Small intestine (tissue), 7 donors: Measurements from ENCODE around the gene ANKFN1. TPM values are rescaled to one million over a fixed set of nuclear protein-coding genes. Genes with fewer than 3 reads are reported as not detected.

ENCODE experiments used
- DNase-seq, 2 donors: peaks; one replicate each; pipeline versions ENCODE4 v3.0.0 to v3.0.0-alpha.2; 2013
- FAIRE-seq: peaks from 2 replicates; lab custom pipeline; 2012; peaks lifted over from hg19 to GRCh38; lab: Jason Lieb, UNC
- H3K27ac ChIP-seq, 3 donors: one replicate each; pipeline ENCODE4 v1.5.1; 2013; ENCODE audit warnings: low read length in 2 of 3, mild to moderate bottlenecking in 2 of 3, control low read depth in 1 of 3, inconsistent platforms in 1 of 3, low read depth in 1 of 3, moderate library complexity in 1 of 3
- H3K27me3 ChIP-seq, 3 donors: one replicate each; pipeline ENCODE4 v1.6.1; 2013; ENCODE audit warnings: low read length in 3 of 3, inconsistent platforms in 1 of 3; ENCODE audit not compliant: control insufficient read depth in 3 of 3, insufficient read depth in 3 of 3
- H3K36me3 ChIP-seq, 3 donors: one replicate each; pipeline ENCODE4 v1.6.1; 2013; ENCODE audit warnings: low read length in 3 of 3, inconsistent platforms in 1 of 3, low read depth in 1 of 3, mild to moderate bottlenecking in 1 of 3, moderate library complexity in 1 of 3; ENCODE audit not compliant: control insufficient read depth in 3 of 3, insufficient read depth in 2 of 3
- H3K4me1 ChIP-seq, 3 donors: one replicate each; pipeline ENCODE4 v1.6.1; 2013; ENCODE audit warnings: low read length in 2 of 3, inconsistent platforms in 1 of 3, low read depth in 1 of 3, mild to moderate bottlenecking in 1 of 3, moderate library complexity in 1 of 3; ENCODE audit not compliant: control insufficient read depth in 3 of 3, insufficient read depth in 2 of 3
- H3K4me3 ChIP-seq, 3 donors: one replicate each; pipeline ENCODE4 v1.5.1; 2013; ENCODE audit warnings: low read length in 3 of 3, control low read depth in 1 of 3, inconsistent platforms in 1 of 3, low read depth in 1 of 3, mild to moderate bottlenecking in 1 of 3, moderate library complexity in 1 of 3
- H3K9me3 ChIP-seq, 2 donors: one replicate each; pipeline ENCODE4 v1.6.1; 2013; ENCODE audit warnings: low read depth in 1 of 2, low read length in 1 of 2; ENCODE audit not compliant: control insufficient read depth in 2 of 2, insufficient read depth in 1 of 2
- WGBS, 3 donors: extraction: QIAGEN DNeasy Blood & Tissue Kit; methylation state at CpG; one replicate each; pipeline ENCODE4 v1.1.7; 2013; 5-methylcytosine and 5-hydroxymethylcytosine counted together
- polyA plus RNA-seq, 4 donors: library from polyadenylated mRNA; stranded (reverse) in 3 of 4; unstranded in 1 of 4; fragments of 200-250 nt in 3 of 4; fragments of 120-200 nt in 1 of 4; gene quantifications; one replicate each; pipeline versions ENCODE4 v1.2.1 to v1.2.3, GENCODE V29; 2013
- donor health status: healthy with polysubstance abuse.
- donor health status: control.
- donor health status: control.
- donor health status: Bipolar disorder and iron deficiency.
- donor health status: healthy.

ANKFN1 gene
- polyA plus RNA-seq, 4 donors = 0.07 to 0.38 TPM; not detected in 2

GRCh38 chr17:56171186-56171959, 18.1 kb downstream of the ANKFN1 start:
- 54 to 81% (median 78%) methylated on average over 4 of the region's 4 CpGs for WGBS, 3 donors
- Histone ChIP-seq H3K27me3 (no peaks in the 10 kb centered on the region), H3K4me1 (peaks cover 0 to 10% (median 0%) of the 10 kb centered on the region in 3 donors), H3K9me3 (no peaks in the 10 kb centered on the region), H3K27ac (no peak overlapping the region), H3K36me3 (no peaks in the 10 kb centered on the region), H3K4me3 (no peak overlapping the region)
- DNase-seq (no peak), FAIRE-seq (no peak)

- Histone ChIP-seq H3K9me3 (peaks cover 0 to 5% of the 10 kb centered on the region in 2 donors), H3K4me1 (peaks cover 0 to 11% (median 0%) of the 10 kb centered on the region in 3 donors), H3K36me3 (no peaks in the 10 kb centered on the region), H3K27ac (no peak overlapping the region), H3K4me3 (no peak overlapping the region), H3K27me3 (no peaks in the 10 kb centered on the region)
- 60 to 63% (median 61%) methylated on average over 5 of the region's 5 CpGs for WGBS, 3 donors
- DNase-seq (no peak), FAIRE-seq (no peak)
Observed at GRCh38 chr17:56172517-56172982, 19.3 kb downstream of the ANKFN1 start.

GRCh38 chr17:56173026-56173425, 19.8 kb downstream of the ANKFN1 start:
- DNase-seq (no peak), FAIRE-seq (no peak)
- Histone ChIP-seq H3K27me3 (no peaks in the 10 kb centered on the region), H3K4me3 (no peak overlapping the region), H3K36me3 (no peaks in the 10 kb centered on the region), H3K27ac (no peak overlapping the region), H3K4me1 (peaks cover 0 to 11% (median 0%) of the 10 kb centered on the region in 3 donors), H3K9me3 (peaks cover 0 to 5% of the 10 kb centered on the region in 2 donors)
- WGBS, 3 donors = 81 to 94% (median 87%) methylated on average over 1 of the region's 1 CpG

GRCh38 chr17:56173958-56174835, 20.9 kb downstream of the ANKFN1 start:
- no peak overlapping the region for H3K27ac ChIP-seq
- 13 to 35% (median 30%) methylated on average over 3 of the region's 3 CpGs for WGBS, 3 donors
- no peak for FAIRE-seq

GRCh38 chr17:56175299-56175955, 22.2 kb downstream of the ANKFN1 start:
- FAIRE-seq (no peak), DNase-seq (no peak)
- Histone ChIP-seq H3K27ac (no peak overlapping the region), H3K9me3 (peaks cover 0 to 5% of the 10 kb centered on the region in 2 donors), H3K27me3 (no peaks in the 10 kb centered on the region), H3K4me3 (no peak overlapping the region), H3K36me3 (no peaks in the 10 kb centered on the region), H3K4me1 (peaks cover 0 to 11% (median 0%) of the 10 kb centered on the region in 3 donors)
- 44 to 55% (median 53%) methylated on average over 2 of the region's 2 CpGs for WGBS, 3 donors

More at GRCh38 chr17:56173958-56174835, 20.9 kb downstream of the ANKFN1 start:
- Histone ChIP-seq H3K36me3 (no peaks in the 10 kb centered on the region), H3K4me3 (no peak overlapping the region), H3K27me3 (no peaks in the 10 kb centered on the region), H3K4me1 (peaks cover 0 to 11% (median 0%) of the 10 kb centered on the region in 3 donors), H3K9me3 (peaks cover 0 to 5% of the 10 kb centered on the region in 2 donors)
- no peak for DNase-seq

GRCh38 chr17:56176091-56176490, 22.8 kb downstream of the ANKFN1 start:
- Histone ChIP-seq H3K4me1 (peaks cover 0 to 11% (median 0%) of the 10 kb centered on the region in 3 donors), H3K27ac (no peak overlapping the region), H3K36me3 (no peaks in the 10 kb centered on the region), H3K9me3 (peaks cover 0 to 5% of the 10 kb centered on the region in 2 donors), H3K27me3 (no peaks in the 10 kb centered on the region), H3K4me3 (no peak overlapping the region)
- 37 to 43% (median 37%) methylated on average over 4 of the region's 4 CpGs for WGBS, 3 donors
- no peak for FAIRE-seq
- DNase-seq = peak in 1 of 2 donors; percentile 25

- no peak overlapping the region for H3K27ac ChIP-seq
- H3K4me3 ChIP-seq = no peak overlapping the region
- WGBS, 3 donors = 78 to 81% (median 80%) methylated on average over 2 of the region's 2 CpGs
- peaks cover 0 to 5% of the 10 kb centered on the region in 2 donors for H3K9me3 ChIP-seq
- DNase-seq (no peak), FAIRE-seq (no peak)
- H3K36me3 ChIP-seq = no peaks in the 10 kb centered on the region
- H3K4me1 ChIP-seq = peaks cover 0 to 11% (median 0%) of the 10 kb centered on the region in 3 donors
- no peaks in the 10 kb centered on the region for H3K27me3 ChIP-seq
Observed at GRCh38 chr17:56177361-56177760, 24.1 kb downstream of the ANKFN1 start.

- WGBS, 3 donors = 86 to 88% (median 86%) methylated on average over 5 of the region's 5 CpGs
- peaks cover 0 to 11% (median 0%) of the 10 kb centered on the region in 3 donors for H3K4me1 ChIP-seq
- no peak overlapping the region for H3K27ac ChIP-seq
- H3K4me3 ChIP-seq = no peak overlapping the region
- no peaks in the 10 kb centered on the region for H3K36me3 ChIP-seq
- no peak for FAIRE-seq
- H3K9me3 ChIP-seq = peaks cover 0 to 5% of the 10 kb centered on the region in 2 donors
- no peak for DNase-seq
- H3K27me3 ChIP-seq = no peaks in the 10 kb centered on the region
Observed at GRCh38 chr17:56178203-56178602, 24.9 kb downstream of the ANKFN1 start.
